Activated T-helper 2 cell treated with anti-CD3 and anti-CD28 coated beads, Interferon-gamma antibody, Interleukin-2, Interleukin-4, amounts not matched to agents 10 μg/mL and 5 μg/mL and 100 μg/mL, durations not matched to agents 14 hours and 24 hours and 36 hours (primary cell): Measurements from ENCODE around the gene SERINC2. TPM values are rescaled to one million over a fixed set of nuclear protein-coding genes. Genes with fewer than 3 reads are reported as not detected.

Source experiments
- DNase-seq: peaks from one replicate; pipeline ENCODE4 v3.0.0; 2021; ENCODE audit warnings: low spot score
- H3K27ac Mint-ChIP-seq: one replicate; pipeline ENCODE4 v1.8.0; 2021; ENCODE audit warnings: mixed read lengths
- H3K27me3 Mint-ChIP-seq: one replicate; pipeline ENCODE4 v1.8.0; 2021; ENCODE audit warnings: low read depth, mixed read lengths
- H3K36me3 Mint-ChIP-seq: one replicate; pipeline ENCODE4 v1.8.0; 2021; ENCODE audit warnings: low read depth, mixed read lengths
- H3K4me1 Mint-ChIP-seq: one replicate; pipeline ENCODE4 v1.8.0; 2021; ENCODE audit warnings: low read depth, mixed read lengths
- H3K4me3 Mint-ChIP-seq: one replicate; pipeline ENCODE4 v1.8.0; 2021; ENCODE audit warnings: low read depth, mild to moderate bottlenecking, moderate library complexity, mixed read lengths
- H3K9me3 Mint-ChIP-seq: one replicate; pipeline ENCODE4 v1.8.0; 2021; ENCODE audit warnings: mixed read lengths
- intact Hi-C: fragments of 100-400 bp; cut with micrococcal nuclease; formaldehyde crosslinking; loops from one replicate; pipeline ENCODE4 v1.15.1; 2023
- total RNA-seq: library from RNA; stranded (reverse); gene quantifications from 2 replicates; pipeline ENCODE4 v1.2.3, GENCODE V29; 2022

SERINC2 gene
- total RNA-seq = 0.21 and 0.27 TPM in 2 replicates

- Mint-ChIP-seq H3K4me3 (peak within 1 kb of the TSS; percentile 79), H3K9me3 (no peaks in the 10 kb centered on the region), H3K36me3 (no peaks in the 10 kb centered on the region), H3K27me3 (peaks cover 60% of the 10 kb centered on the region), H3K4me1 (peaks cover 3% of the 10 kb centered on the region), H3K27ac (no peak within 1 kb of the TSS)
- intact Hi-C loops = no loop called here
- no peak for DNase-seq
Measured at GRCh38 chr1:31412732-31413404, at the start of gene SERINC2. TSS of gene SERINC2 (plus strand) at chr1:31413213. CDS start at chr1:31413266, 53 bp downstream.

- intact Hi-C loops = no loop called here
- no peaks in the 10 kb centered on the region for H3K9me3 Mint-ChIP-seq
- peaks cover 2% of the 10 kb centered on the region for H3K4me1 Mint-ChIP-seq
Measured at GRCh38 chr1:31364561-31365250, 48.3 kb upstream of the SERINC2 start.

GRCh38 chr1:31366796-31367195, 46.2 kb upstream of the SERINC2 start:
- H3K27ac Mint-ChIP-seq = no peak overlapping the region
- intact Hi-C loops = no loop called here
- DNase-seq = no peak
- no peaks in the 10 kb centered on the region for H3K27me3 Mint-ChIP-seq
- peaks cover 10% of the 10 kb centered on the region for H3K36me3 Mint-ChIP-seq
- no peak overlapping the region for H3K4me3 Mint-ChIP-seq
- no peaks in the 10 kb centered on the region for H3K9me3 Mint-ChIP-seq
- H3K4me1 Mint-ChIP-seq = peaks cover 2% of the 10 kb centered on the region

More at GRCh38 chr1:31364561-31365250, 48.3 kb upstream of the SERINC2 start:
- H3K27me3 Mint-ChIP-seq = no peaks in the 10 kb centered on the region
- no peak overlapping the region for H3K4me3 Mint-ChIP-seq
- DNase-seq = no peak
- no peak overlapping the region for H3K27ac Mint-ChIP-seq
- peaks cover 10% of the 10 kb centered on the region for H3K36me3 Mint-ChIP-seq

- H3K4me3 Mint-ChIP-seq = no peak overlapping the region
- H3K9me3 Mint-ChIP-seq = no peaks in the 10 kb centered on the region
- peaks cover 11% of the 10 kb centered on the region for H3K4me1 Mint-ChIP-seq
- H3K27ac Mint-ChIP-seq = no peak overlapping the region
- peaks cover 10% of the 10 kb centered on the region for H3K36me3 Mint-ChIP-seq
- intact Hi-C loops = no loop called here
- no peak for DNase-seq
- peaks cover 9% of the 10 kb centered on the region for H3K27me3 Mint-ChIP-seq
Measured at GRCh38 chr1:31368611-31369107, 44.4 kb upstream of the SERINC2 start.

- H3K27ac Mint-ChIP-seq = no peak overlapping the region
- intact Hi-C loops = no loop called here
- H3K36me3 Mint-ChIP-seq = peaks cover 1% of the 10 kb centered on the region
- no peak overlapping the region for H3K4me3 Mint-ChIP-seq
- H3K27me3 Mint-ChIP-seq = peaks cover 11% of the 10 kb centered on the region
- DNase-seq = no peak
- peaks cover 14% of the 10 kb centered on the region for H3K4me1 Mint-ChIP-seq
- H3K9me3 Mint-ChIP-seq = no peaks in the 10 kb centered on the region
Measured at GRCh38 chr1:31370021-31370420, 43.0 kb upstream of the SERINC2 start.

- no peak for DNase-seq
- Mint-ChIP-seq H3K4me1 (peaks cover 14% of the 10 kb centered on the region), H3K27ac (no peak overlapping the region), H3K27me3 (peaks cover 11% of the 10 kb centered on the region), H3K4me3 (no peak overlapping the region), H3K9me3 (no peaks in the 10 kb centered on the region), H3K36me3 (no peaks in the 10 kb centered on the region)
- intact Hi-C loops = no loop called here
Measured at GRCh38 chr1:31370565-31370964, 42.4 kb upstream of the SERINC2 start.

- H3K36me3 Mint-ChIP-seq = no peaks in the 10 kb centered on the region
- no peak for DNase-seq
- H3K4me3 Mint-ChIP-seq = no peak overlapping the region
- H3K4me1 Mint-ChIP-seq = peaks cover 14% of the 10 kb centered on the region
- intact Hi-C loops = no loop called here
- peaks cover 11% of the 10 kb centered on the region for H3K27me3 Mint-ChIP-seq
- H3K27ac Mint-ChIP-seq = no peak overlapping the region
- no peaks in the 10 kb centered on the region for H3K9me3 Mint-ChIP-seq
Measured at GRCh38 chr1:31371121-31371959, 41.7 kb upstream of the SERINC2 start.

GRCh38 chr1:31372051-31372450, 41.0 kb upstream of the SERINC2 start:
- H3K27me3 Mint-ChIP-seq = peaks cover 11% of the 10 kb centered on the region
- peaks cover 15% of the 10 kb centered on the region for H3K4me1 Mint-ChIP-seq
- no peak for DNase-seq
- intact Hi-C loops = no loop called here
- H3K4me3 Mint-ChIP-seq = no peak overlapping the region
- no peak overlapping the region for H3K27ac Mint-ChIP-seq
- no peaks in the 10 kb centered on the region for H3K36me3 Mint-ChIP-seq
- H3K9me3 Mint-ChIP-seq = no peaks in the 10 kb centered on the region

- H3K4me3 Mint-ChIP-seq = no peak overlapping the region
- H3K27me3 Mint-ChIP-seq = peaks cover 11% of the 10 kb centered on the region
- no peaks in the 10 kb centered on the region for H3K36me3 Mint-ChIP-seq
- peaks cover 15% of the 10 kb centered on the region for H3K4me1 Mint-ChIP-seq
- intact Hi-C loops = no loop called here
- no peaks in the 10 kb centered on the region for H3K9me3 Mint-ChIP-seq
- H3K27ac Mint-ChIP-seq = no peak overlapping the region
- DNase-seq = no peak
Measured at GRCh38 chr1:31372751-31373055, 40.3 kb upstream of the SERINC2 start.

GRCh38 chr1:31373056-31373896, 39.7 kb upstream of the SERINC2 start, which contains the start of gene FABP3:
TSS of gene FABP3 (minus strand) at chr1:31373076. CDS start at chr1:31373014, 62 bp downstream.
- Mint-ChIP-seq H3K27ac (no peak within 1 kb of the TSS), H3K36me3 (no peaks in the 10 kb centered on the region), H3K4me3 (peak within 1 kb of the TSS; percentile 65), H3K9me3 (no peaks in the 10 kb centered on the region), H3K4me1 (peaks cover 15% of the 10 kb centered on the region), H3K27me3 (peaks cover 11% of the 10 kb centered on the region)
- no peak for DNase-seq
- intact Hi-C loops = no loop called here

GRCh38 chr1:31373897-31374486, 39.0 kb upstream of the SERINC2 start:
- Mint-ChIP-seq H3K36me3 (no peaks in the 10 kb centered on the region), H3K27me3 (peaks cover 11% of the 10 kb centered on the region), H3K27ac (no peak overlapping the region), H3K9me3 (no peaks in the 10 kb centered on the region), H3K4me1 (peaks cover 13% of the 10 kb centered on the region), H3K4me3 (peak overlapping the region; percentile 65)
- no peak for DNase-seq
- intact Hi-C loops = no loop called here
